Activated T-helper 2 cell treated with anti-CD3 and anti-CD28 coated beads, Interferon-gamma antibody, Interleukin-2, Interleukin-4, amounts not matched to agents 10 μg/mL and 5 μg/mL and 100 μg/mL, durations not matched to agents 14 hours and 24 hours and 36 hours (primary cell): ENCODE results near the gene GLIS1. TPM values are rescaled to one million over a fixed set of nuclear protein-coding genes. Genes with fewer than 3 reads are reported as not detected.

Source experiments
- DNase-seq: peaks from one replicate; pipeline ENCODE4 v3.0.0; 2021; ENCODE audit warnings: low spot score
- H3K27ac Mint-ChIP-seq: one replicate; pipeline ENCODE4 v1.8.0; 2021; ENCODE audit warnings: mixed read lengths
- H3K27me3 Mint-ChIP-seq: one replicate; pipeline ENCODE4 v1.8.0; 2021; ENCODE audit warnings: low read depth, mixed read lengths
- H3K36me3 Mint-ChIP-seq: one replicate; pipeline ENCODE4 v1.8.0; 2021; ENCODE audit warnings: low read depth, mixed read lengths
- H3K4me1 Mint-ChIP-seq: one replicate; pipeline ENCODE4 v1.8.0; 2021; ENCODE audit warnings: low read depth, mixed read lengths
- H3K4me3 Mint-ChIP-seq: one replicate; pipeline ENCODE4 v1.8.0; 2021; ENCODE audit warnings: low read depth, mild to moderate bottlenecking, moderate library complexity, mixed read lengths
- H3K9me3 Mint-ChIP-seq: one replicate; pipeline ENCODE4 v1.8.0; 2021; ENCODE audit warnings: mixed read lengths
- intact Hi-C: fragments of 100-400 bp; cut with micrococcal nuclease; formaldehyde crosslinking; loops from one replicate; pipeline ENCODE4 v1.15.1; 2023
- total RNA-seq: library from RNA; stranded (reverse); gene quantifications from 2 replicates; pipeline ENCODE4 v1.2.3, GENCODE V29; 2022

Gene GLIS1
- total RNA-seq, 1 donor from 2014 or later: not detected

- H3K36me3 Mint-ChIP-seq: no peaks in the 10 kb centered on the region
- peaks cover 12% of the 10 kb centered on the region for H3K4me1 Mint-ChIP-seq
- intact Hi-C loops: no loop called here
- no peak for DNase-seq
- H3K27me3 Mint-ChIP-seq: peaks cover 7% of the 10 kb centered on the region
- no peak overlapping the region for H3K27ac Mint-ChIP-seq
- H3K9me3 Mint-ChIP-seq: no peaks in the 10 kb centered on the region
- H3K4me3 Mint-ChIP-seq: no peak overlapping the region
Measured at GRCh38 chr1:53586765-53587164, 152.2 kb downstream of the GLIS1 start.

- no peaks in the 10 kb centered on the region for H3K9me3 Mint-ChIP-seq
- peaks cover 12% of the 10 kb centered on the region for H3K4me1 Mint-ChIP-seq
- no peak overlapping the region for H3K27ac Mint-ChIP-seq
- peaks cover 7% of the 10 kb centered on the region for H3K27me3 Mint-ChIP-seq
- DNase-seq: no peak
- H3K4me3 Mint-ChIP-seq: no peak overlapping the region
- H3K36me3 Mint-ChIP-seq: no peaks in the 10 kb centered on the region
- intact Hi-C loops: no loop called here
Measured at GRCh38 chr1:53585565-53585964, 153.4 kb downstream of the GLIS1 start.

GRCh38 chr1:53585129-53585528 lies 153.8 kb downstream of the GLIS1 start:
- no peak overlapping the region for H3K4me3 Mint-ChIP-seq
- intact Hi-C loops: no loop called here
- H3K27me3 Mint-ChIP-seq: peaks cover 7% of the 10 kb centered on the region
- no peak overlapping the region for H3K27ac Mint-ChIP-seq
- H3K9me3 Mint-ChIP-seq: no peaks in the 10 kb centered on the region
- no peaks in the 10 kb centered on the region for H3K36me3 Mint-ChIP-seq
- peak; percentile 35 for DNase-seq
- H3K4me1 Mint-ChIP-seq: peaks cover 12% of the 10 kb centered on the region

GRCh38 chr1:53584777-53585107 lies 154.2 kb downstream of the GLIS1 start:
- no peaks in the 10 kb centered on the region for H3K36me3 Mint-ChIP-seq
- intact Hi-C loops: no loop called here
- H3K4me1 Mint-ChIP-seq: peaks cover 12% of the 10 kb centered on the region

GRCh38 chr1:53583868-53584776 lies 154.8 kb downstream of the GLIS1 start:
- Mint-ChIP-seq H3K27me3 (peaks cover 7% of the 10 kb centered on the region), H3K27ac (no peak overlapping the region), H3K9me3 (no peaks in the 10 kb centered on the region), H3K4me3 (no peak overlapping the region), H3K4me1 (peaks cover 12% of the 10 kb centered on the region), H3K36me3 (no peaks in the 10 kb centered on the region)
- intact Hi-C loops: no loop called here
- no peak for DNase-seq

More at GRCh38 chr1:53584777-53585107, 154.2 kb downstream of the GLIS1 start:
- no peak overlapping the region for H3K27ac Mint-ChIP-seq
- peaks cover 7% of the 10 kb centered on the region for H3K27me3 Mint-ChIP-seq
- DNase-seq: no peak
- no peaks in the 10 kb centered on the region for H3K9me3 Mint-ChIP-seq
- H3K4me3 Mint-ChIP-seq: no peak overlapping the region

- DNase-seq: no peak
- intact Hi-C loops: no loop called here
- no peaks in the 10 kb centered on the region for H3K36me3 Mint-ChIP-seq
- H3K27ac Mint-ChIP-seq: no peak overlapping the region
- H3K9me3 Mint-ChIP-seq: no peaks in the 10 kb centered on the region
- H3K27me3 Mint-ChIP-seq: peaks cover 3% of the 10 kb centered on the region
- no peak overlapping the region for H3K4me3 Mint-ChIP-seq
- peaks cover 12% of the 10 kb centered on the region for H3K4me1 Mint-ChIP-seq
Measured at GRCh38 chr1:53583021-53583867, 155.7 kb downstream of the GLIS1 start.

GRCh38 chr1:53582211-53583020 lies 156.5 kb downstream of the GLIS1 start:
- Mint-ChIP-seq H3K27me3 (peaks cover 1% of the 10 kb centered on the region), H3K27ac (no peak overlapping the region), H3K9me3 (no peaks in the 10 kb centered on the region), H3K36me3 (no peaks in the 10 kb centered on the region), H3K4me1 (peaks cover 12% of the 10 kb centered on the region), H3K4me3 (no peak overlapping the region)
- intact Hi-C loops: no loop called here
- no peak for DNase-seq

GRCh38 chr1:53581476-53581875 lies 157.5 kb downstream of the GLIS1 start:
- H3K4me1 Mint-ChIP-seq: peaks cover 12% of the 10 kb centered on the region
- H3K27ac Mint-ChIP-seq: no peak overlapping the region
- no peaks in the 10 kb centered on the region for H3K36me3 Mint-ChIP-seq
- intact Hi-C loops: no loop called here
- H3K9me3 Mint-ChIP-seq: no peaks in the 10 kb centered on the region
- no peak overlapping the region for H3K4me3 Mint-ChIP-seq
- no peaks in the 10 kb centered on the region for H3K27me3 Mint-ChIP-seq
- DNase-seq: no peak

GRCh38 chr1:53580739-53581475 lies 158.1 kb downstream of the GLIS1 start:
- H3K4me3 Mint-ChIP-seq: no peak overlapping the region
- no peaks in the 10 kb centered on the region for H3K9me3 Mint-ChIP-seq
- no peaks in the 10 kb centered on the region for H3K36me3 Mint-ChIP-seq
- intact Hi-C loops: no loop called here
- DNase-seq: no peak
- H3K27ac Mint-ChIP-seq: no peak overlapping the region
- H3K4me1 Mint-ChIP-seq: peaks cover 12% of the 10 kb centered on the region
- no peaks in the 10 kb centered on the region for H3K27me3 Mint-ChIP-seq

- H3K36me3 Mint-ChIP-seq: no peaks in the 10 kb centered on the region
- DNase-seq: no peak
- no peak overlapping the region for H3K4me3 Mint-ChIP-seq
- H3K9me3 Mint-ChIP-seq: no peaks in the 10 kb centered on the region
- no peak overlapping the region for H3K27ac Mint-ChIP-seq
- H3K4me1 Mint-ChIP-seq: peaks cover 8% of the 10 kb centered on the region
- intact Hi-C loops: no loop called here
- no peaks in the 10 kb centered on the region for H3K27me3 Mint-ChIP-seq
Measured at GRCh38 chr1:53580009-53580400, 159.0 kb downstream of the GLIS1 start.

- intact Hi-C loops: no loop called here
- Mint-ChIP-seq H3K36me3 (no peaks in the 10 kb centered on the region), H3K27ac (no peak overlapping the region), H3K9me3 (no peaks in the 10 kb centered on the region), H3K27me3 (no peaks in the 10 kb centered on the region), H3K4me1 (peaks cover 2% of the 10 kb centered on the region), H3K4me3 (no peak overlapping the region)
- DNase-seq: no peak
Measured at GRCh38 chr1:53579221-53580008, 159.5 kb downstream of the GLIS1 start.
